OCI-M2 (cell line): ENCODE measurements around the gene SYT7.
"Not testable (repeated sequence)": the region's sequence is repeated elsewhere in the genome, so short reads cannot be mapped to it uniquely, and the experiment has no call there.

Experiments
- DNase-seq: peaks from one replicate; lab custom pipeline; 2025; ENCODE audit not compliant: unreplicated experiment; lab: John Stamatoyannopoulos, UW

SYT7 gene

GRCh38 chr11:61480994-61481335 is 99.9 kb downstream of the SYT7 start:
- DNase-seq, result no peak

GRCh38 chr11:61480261-61480993 is 100.4 kb downstream of the SYT7 start:
- no peak for DNase-seq

GRCh38 chr11:61479360-61480058 is 101.4 kb downstream of the SYT7 start:
- DNase-seq, result not testable (repeated sequence)

- no peak for DNase-seq
These were observed 103.1 kb downstream of the SYT7 start for GRCh38 chr11:61477727-61478148.

GRCh38 chr11:61477126-61477525 is 103.8 kb downstream of the SYT7 start:
- DNase-seq, result no peak

- DNase-seq, result no peak
These were observed 104.5 kb downstream of the SYT7 start for GRCh38 chr11:61476371-61476770.

- no peak for DNase-seq
These were observed 105.4 kb downstream of the SYT7 start for GRCh38 chr11:61475433-61475832.

GRCh38 chr11:61474013-61474643 is 106.7 kb downstream of the SYT7 start:
- no peak for DNase-seq

GRCh38 chr11:61473370-61474012 is 107.4 kb downstream of the SYT7 start:
- DNase-seq, result no peak

- no peak for DNase-seq
These were observed 108.0 kb downstream of the SYT7 start for GRCh38 chr11:61472868-61473267.

- DNase-seq, result no peak
These were observed 108.6 kb downstream of the SYT7 start for GRCh38 chr11:61472282-61472681.

- no peak for DNase-seq
These were observed 112.9 kb downstream of the SYT7 start for GRCh38 chr11:61468002-61468401.

- not testable (repeated sequence) for DNase-seq
These were observed 113.3 kb downstream of the SYT7 start for GRCh38 chr11:61467602-61468001.
